ENCODE data around the gene PRKCH. TPM values are rescaled to one million over a fixed set of nuclear protein-coding genes. Genes with fewer than 3 reads are reported as not detected.

PRKCH gene
- total RNA-seq, 1 donor from 2014 or later: 20.2 TPM

DNA sequence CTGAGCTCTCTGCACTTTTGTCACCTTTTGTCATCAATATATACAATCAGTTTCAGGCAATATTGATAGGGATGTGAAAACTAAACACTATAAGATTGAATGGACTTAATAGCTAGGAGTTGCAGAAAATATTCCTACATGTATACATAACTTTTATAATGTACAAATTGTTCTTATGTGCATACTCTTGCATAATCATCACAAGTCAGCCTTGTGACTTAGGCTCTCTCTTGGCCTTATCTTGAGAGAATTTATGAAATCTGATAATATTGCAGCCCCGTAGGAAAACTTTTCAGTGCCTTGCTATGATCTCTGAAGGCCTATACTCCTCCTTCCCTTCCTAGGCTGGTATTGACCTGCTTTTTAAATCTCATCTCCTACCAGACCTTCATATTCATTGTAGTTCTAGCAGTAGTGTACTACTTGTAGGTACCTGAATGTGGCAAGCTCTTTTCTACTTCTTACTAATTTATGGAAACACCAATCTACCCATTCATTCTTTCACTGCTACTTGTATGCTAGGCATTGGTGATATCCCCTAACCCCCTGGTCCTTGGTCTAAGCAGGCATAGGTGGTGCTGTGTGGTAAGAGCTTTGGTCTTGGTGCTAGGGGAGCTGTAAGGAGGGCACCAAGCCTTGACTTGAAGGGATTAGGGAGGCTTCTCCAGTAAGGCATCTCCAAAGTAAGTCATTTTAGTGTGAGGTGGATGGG lies 100.0 kb downstream of the PRKCH start:
- intact Hi-C loops (cut with DNase I): no loop called here
- H3K4me1 ChIP-seq: peaks cover 6 to 12% of the 10 kb centered on the region in 2 donors
- DNase-seq (ENCODE audit: low spot score in 2 of 2): no peak
- H3K36me3 ChIP-seq: no peaks in the 10 kb centered on the region
- no peak overlapping the region for H3K27ac ChIP-seq
- H3K4me3 ChIP-seq: no peak overlapping the region
- no peaks in the 10 kb centered on the region for H3K27me3 ChIP-seq
- H3K9me3 ChIP-seq: no peaks in the 10 kb centered on the region
- TF ChIP-seq, protein P1, sequence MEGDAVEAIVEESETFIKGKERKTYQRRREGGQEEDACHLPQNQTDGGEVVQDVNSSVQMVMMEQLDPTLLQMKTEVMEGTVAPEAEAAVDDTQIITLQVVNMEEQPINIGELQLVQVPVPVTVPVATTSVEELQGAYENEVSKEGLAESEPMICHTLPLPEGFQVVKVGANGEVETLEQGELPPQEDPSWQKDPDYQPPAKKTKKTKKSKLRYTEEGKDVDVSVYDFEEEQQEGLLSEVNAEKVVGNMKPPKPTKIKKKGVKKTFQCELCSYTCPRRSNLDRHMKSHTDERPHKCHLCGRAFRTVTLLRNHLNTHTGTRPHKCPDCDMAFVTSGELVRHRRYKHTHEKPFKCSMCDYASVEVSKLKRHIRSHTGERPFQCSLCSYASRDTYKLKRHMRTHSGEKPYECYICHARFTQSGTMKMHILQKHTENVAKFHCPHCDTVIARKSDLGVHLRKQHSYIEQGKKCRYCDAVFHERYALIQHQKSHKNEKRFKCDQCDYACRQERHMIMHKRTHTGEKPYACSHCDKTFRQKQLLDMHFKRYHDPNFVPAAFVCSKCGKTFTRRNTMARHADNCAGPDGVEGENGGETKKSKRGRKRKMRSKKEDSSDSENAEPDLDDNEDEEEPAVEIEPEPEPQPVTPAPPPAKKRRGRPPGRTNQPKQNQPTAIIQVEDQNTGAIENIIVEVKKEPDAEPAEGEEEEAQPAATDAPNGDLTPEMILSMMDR (IDR thresholded peaks at IDR 0.05): no peak

DNA sequence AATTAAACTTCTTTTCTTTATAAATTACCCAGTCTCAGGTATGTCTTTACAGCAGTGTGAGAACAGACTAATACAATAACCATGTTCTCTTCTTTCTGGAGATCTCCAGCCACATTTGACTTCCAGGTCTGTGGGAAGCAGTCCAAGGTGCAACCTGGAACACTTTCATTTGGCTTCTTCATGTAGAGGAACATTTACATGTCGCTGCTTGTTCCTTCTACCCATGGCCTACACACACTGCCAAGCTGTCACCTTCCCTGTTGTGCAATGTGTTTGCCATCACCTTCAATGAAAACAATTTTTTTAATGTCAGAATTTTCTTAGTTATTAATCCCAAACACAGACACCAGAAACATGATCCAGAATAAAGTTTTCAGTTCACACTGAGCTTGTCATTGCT lies 104.7 kb downstream of the PRKCH start:
- DNase-seq (ENCODE audit: low spot score in 2 of 2): no peak
- Histone ChIP-seq H3K36me3 (no peaks in the 10 kb centered on the region), H3K27ac (no peak overlapping the region), H3K27me3 (no peaks in the 10 kb centered on the region), H3K4me1 (no peaks in the 10 kb centered on the region), H3K9me3 (no peaks in the 10 kb centered on the region), H3K4me3 (no peak overlapping the region)
- intact Hi-C loops (cut with DNase I): no loop called here
- TF ChIP-seq, protein P1 (IDR thresholded peaks at IDR 0.05): no peak

DNA sequence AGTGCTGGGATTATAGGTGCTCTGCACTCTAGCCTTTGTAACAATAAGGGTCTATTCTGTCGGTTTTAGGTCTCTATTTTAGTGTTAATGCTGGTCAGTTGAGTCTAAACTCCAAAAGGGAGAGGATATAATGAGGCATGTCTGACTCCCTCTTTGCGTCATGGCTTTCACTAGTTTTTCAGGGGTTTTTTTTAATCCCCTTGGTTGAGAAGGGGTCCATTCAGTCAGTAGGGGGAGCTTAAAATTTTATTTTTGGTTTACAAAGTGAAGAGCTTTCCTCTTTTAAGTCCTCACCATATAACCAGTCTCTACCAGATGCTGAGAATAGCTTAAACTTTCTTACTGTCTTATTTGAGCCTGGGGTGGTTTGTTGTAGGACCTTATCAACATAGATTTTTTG lies 106.9 kb downstream of the PRKCH start:
- DNase-seq (ENCODE audit: low spot score in 2 of 2): no peak
- intact Hi-C loops (cut with DNase I): no loop called here
- Histone ChIP-seq H3K27ac (no peak overlapping the region), H3K4me1 (no peaks in the 10 kb centered on the region), H3K9me3 (no peaks in the 10 kb centered on the region), H3K27me3 (no peaks in the 10 kb centered on the region), H3K4me3 (no peak overlapping the region), H3K36me3 (no peaks in the 10 kb centered on the region)
- TF ChIP-seq, protein P1 (IDR thresholded peaks at IDR 0.05): no peak

DNA sequence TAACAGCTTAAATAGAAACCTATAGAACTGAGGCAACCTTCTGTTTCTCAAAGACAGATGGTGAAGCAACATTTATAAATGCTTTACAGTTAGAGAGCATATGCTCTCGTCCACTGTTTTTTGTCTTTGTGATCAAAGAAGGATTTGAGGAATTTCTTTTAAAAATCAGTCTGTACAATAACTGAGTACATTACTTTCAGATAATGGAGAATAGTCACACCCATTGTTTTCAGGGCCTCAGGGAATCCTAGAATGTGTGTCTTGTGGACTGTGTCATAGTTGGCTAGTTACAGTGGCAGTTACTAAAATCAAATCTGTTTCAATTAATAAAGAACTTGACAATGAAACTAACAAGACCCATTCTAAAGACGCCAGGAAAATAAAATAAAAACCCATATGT lies 107.9 kb downstream of the PRKCH start:
- H3K4me1 ChIP-seq: no peaks in the 10 kb centered on the region
- intact Hi-C loops (cut with DNase I): no loop called here
- H3K27ac ChIP-seq: no peak overlapping the region
- H3K9me3 ChIP-seq: no peaks in the 10 kb centered on the region
- H3K27me3 ChIP-seq: no peaks in the 10 kb centered on the region
- no peak overlapping the region for H3K4me3 ChIP-seq
- H3K36me3 ChIP-seq: no peaks in the 10 kb centered on the region
- TF ChIP-seq, protein P1 (IDR thresholded peaks at IDR 0.05): no peak
- no peak for DNase-seq (ENCODE audit: low spot score in 2 of 2)

DNA sequence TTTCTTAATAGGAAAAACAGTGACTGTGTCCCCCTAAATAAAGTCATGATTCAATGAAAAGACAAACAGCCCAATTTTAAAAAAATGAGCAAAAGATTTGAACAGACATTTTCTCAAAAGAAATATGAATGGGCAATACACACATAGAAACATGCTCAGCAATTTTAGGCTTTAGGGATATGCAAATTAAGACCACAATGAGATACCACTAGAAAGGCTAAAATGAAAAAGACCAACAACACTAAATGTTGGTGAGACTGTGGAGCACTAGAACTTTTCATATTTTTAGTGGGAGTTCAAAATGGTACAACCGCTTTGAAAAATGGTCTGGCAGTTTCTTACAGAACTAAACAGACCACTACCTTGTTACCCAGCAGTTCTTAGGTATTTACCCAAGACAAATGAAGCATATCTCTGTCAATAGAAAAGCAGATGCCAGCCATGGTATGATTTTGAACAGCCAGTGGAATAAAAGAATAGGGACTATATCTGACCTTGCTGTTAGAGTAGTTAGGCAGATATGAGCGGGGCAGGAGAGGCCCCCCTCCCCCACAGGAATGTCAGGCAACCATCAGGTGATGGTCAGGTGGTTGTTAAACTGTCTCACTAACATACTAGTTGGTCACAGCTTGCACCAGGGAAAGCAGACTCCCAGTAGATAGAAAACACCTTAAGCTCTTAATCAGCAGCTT lies 108.8 kb downstream of the PRKCH start:
- Histone ChIP-seq H3K4me3 (no peak overlapping the region), H3K9me3 (no peaks in the 10 kb centered on the region), H3K36me3 (no peaks in the 10 kb centered on the region), H3K27me3 (no peaks in the 10 kb centered on the region), H3K4me1 (no peaks in the 10 kb centered on the region), H3K27ac (no peak overlapping the region)
- no peak for DNase-seq (ENCODE audit: low spot score in 2 of 2)
- TF ChIP-seq, protein P1 (IDR thresholded peaks at IDR 0.05): no peak
- intact Hi-C loops (cut with DNase I): no loop called here

Data from ascending aorta (tissue), 2 donors.